Endothelial cell of umbilical vein (primary cell): ENCODE data around the gene LHPP. TPM values are rescaled to one million over a fixed set of nuclear protein-coding genes. Genes with fewer than 3 reads are reported as not detected.

Experiments used
- BruUV-seq: library from RNA; stranded (reverse); fragments of 400-500 nt; replicated peaks from 2 replicates; lab custom pipeline; 2021; lab: Mats Ljungman, UMichigan
- CTCF ChIA-PET: fragments of 300-600, 350-600 bp; sonication (Branson Sonifier 250); formaldehyde crosslinking; loops from one replicate; lab custom pipeline; 2021; ENCODE audit warnings: antibody characterized with exemption, inconsistent platforms; lab: Charles Lee
- POLR2A ChIA-PET: fragments of 300-600, 350-600 bp; sonication (Branson Sonifier 250); formaldehyde crosslinking; loops from one replicate; lab custom pipeline; 2021; ENCODE audit warnings: antibody characterized with exemption, inconsistent platforms; lab: Charles Lee
- DNase-seq: peaks from one replicate; pipeline ENCODE4 v3.0.0-alpha.2; 2011; ENCODE audit warnings: low read depth, low spot score
- FAIRE-seq: peaks from 2 replicates; lab custom pipeline; 2011; peaks lifted over from hg19 to GRCh38; lab: Jason Lieb, UNC
- H2AFZ ChIP-seq: 2 replicates; pipeline ENCODE4 v1.6.0; 2012; ENCODE audit warnings: low read depth, low read length, control low read depth, inconsistent platforms
- H3K27ac ChIP-seq: 2 replicates; pipeline ENCODE4 v1.5.1; 2011; ENCODE audit warnings: low read depth, mild to moderate bottlenecking, control low read depth, low read length, moderate library complexity; ENCODE audit not compliant: insufficient read depth
- H3K27me3 ChIP-seq, 2 experiments: 2 replicates each; pipeline versions ENCODE4 v1.6.0 to v1.6.1; 2011; ENCODE audit warnings: low read length in 2 of 2, mixed read lengths in 1 of 2; ENCODE audit not compliant: control insufficient read depth in 2 of 2, insufficient read depth in 2 of 2
- H3K36me3 ChIP-seq, 2 experiments: 2 replicates in 1 of 2; 3 replicates in 1 of 2; pipeline ENCODE4 v1.5.1; 2011; ENCODE audit warnings: low read length in 2 of 2, mild to moderate bottlenecking in 1 of 2, moderate library complexity in 1 of 2; ENCODE audit not compliant: control insufficient read depth in 2 of 2, insufficient read depth in 2 of 2; ENCODE audit errors: extremely low read depth in 1 of 2
- H3K4me1 ChIP-seq: 3 replicates; pipeline ENCODE4 v1.5.1; 2011; ENCODE audit warnings: mild to moderate bottlenecking, low read length; ENCODE audit not compliant: control insufficient read depth, insufficient read depth; ENCODE audit errors: extremely low read depth
- H3K4me2 ChIP-seq: 2 replicates; pipeline ENCODE4 v1.6.1; 2011; ENCODE audit warnings: low read length, control low read depth, mixed read lengths; ENCODE audit not compliant: insufficient read depth
- H3K4me3 ChIP-seq, 3 experiments: fragments of 200-600 bp in 1 of 3; sonication (generic), shearing (Covaris generic) in 1 of 3; replicated peaks in 1 of 3; 2 replicates each; pipeline ENCODE4 v1.5.1; 2011 to 2016; ENCODE audit warnings: control low read depth in 3 of 3, low read length in 3 of 3, mild to moderate bottlenecking in 2 of 3, inconsistent platforms in 1 of 3, low read depth in 1 of 3, moderate library complexity in 1 of 3; ENCODE audit not compliant: insufficient read depth in 1 of 3
- H3K79me2 ChIP-seq: 2 replicates; pipeline ENCODE4 v1.6.0; 2012; ENCODE audit warnings: low read length, inconsistent platforms; ENCODE audit not compliant: control insufficient read depth, insufficient read depth
- H3K9ac ChIP-seq: replicated peaks from 2 replicates; pipeline ENCODE3; 2011; ENCODE audit warnings: low read length, control low read depth; ENCODE audit not compliant: insufficient read depth; ENCODE audit errors: extremely low read depth
- H3K9me1 ChIP-seq: replicated peaks from 3 replicates; pipeline ENCODE4 v1.6.0; 2011; ENCODE audit warnings: mild to moderate bottlenecking, low read length; ENCODE audit not compliant: control insufficient read depth, insufficient read depth; ENCODE audit errors: extremely low read depth
- H3K9me3 ChIP-seq: replicated peaks from 2 replicates; pipeline ENCODE4 v1.5.1; 2012; ENCODE audit warnings: low read length, inconsistent platforms; ENCODE audit not compliant: control insufficient read depth, insufficient read depth
- H4K20me1 ChIP-seq: replicated peaks from 2 replicates; pipeline ENCODE3; 2011; ENCODE audit warnings: mild to moderate bottlenecking, low read length; ENCODE audit not compliant: control insufficient read depth, insufficient read depth; ENCODE audit errors: extremely low read depth
- EZH2 ChIP-seq: IDR thresholded peaks from 2 replicates; pipeline ENCODE4 v1.6.1; 2012; ENCODE audit warnings: borderline replicate concordance, low read depth, mild to moderate bottlenecking, moderate library complexity, low read length, inconsistent platforms; ENCODE audit not compliant: severe bottlenecking
- GATA2 ChIP-seq: IDR thresholded peaks from 2 replicates; pipeline ENCODE4 v1.7.0; 2011; ENCODE audit warnings: low read depth, mild to moderate bottlenecking, moderate library complexity, mixed read lengths, low read length; ENCODE audit not compliant: insufficient read length, insufficient read depth
- JUN ChIP-seq: IDR thresholded peaks from 2 replicates; pipeline ENCODE4 v1.6.1; 2011; ENCODE audit warnings: borderline replicate concordance, low read depth; ENCODE audit not compliant: insufficient read length, insufficient read depth
- MAX ChIP-seq: IDR thresholded peaks from 2 replicates; pipeline ENCODE4 v1.6.1; 2011; ENCODE audit not compliant: insufficient read depth, insufficient read length
- MYC ChIP-seq: IDR thresholded peaks from one replicate; pipeline ENCODE4 v1.6.1; 2011; ENCODE audit warnings: mild to moderate bottlenecking, low read depth, low read length
- POLR2A ChIP-seq: IDR thresholded peaks from 2 replicates; pipeline ENCODE4 v1.6.1; 2012; ENCODE audit warnings: low read depth, mild to moderate bottlenecking, control low read depth, low read length
- POLR2AphosphoS5 ChIP-seq: IDR thresholded peaks from 2 replicates; pipeline ENCODE4 v1.6.1; 2012; ENCODE audit warnings: low read depth, mild to moderate bottlenecking, control low read depth, low read length, moderate library complexity; ENCODE audit not compliant: insufficient read depth
- dilution Hi-C: fragments of 300-500 bp; cut with MboI; formaldehyde crosslinking; loops from one replicate; pipeline ENCODE4 v1.15.0; 2019; ENCODE audit warnings: low sequenced_read_pairs; ENCODE audit not compliant: extremely low pct_ligation_motif_present
- intact Hi-C: fragments of 100-400 bp; cut with micrococcal nuclease; formaldehyde crosslinking; loops from one replicate; pipeline ENCODE4 v1.10.0; 2022
- polyA plus RNA-seq, 4 experiments: library from polyadenylated mRNA; depleted of rRNA in 3 of 4; stranded (reverse) in 3 of 4; unstranded in 1 of 4; fragments of >200 nt; gene quantifications; 2 replicates each; pipeline versions ENCODE4 v1.2.1 to v1.2.3, GENCODE V29; 2011 to 2012; ENCODE audit warnings: missing spikeins in 1 of 4
- total RNA-seq: library from RNA; stranded (reverse); gene quantifications from 2 replicates; pipeline ENCODE4 v1.2.3, GENCODE V29; 2021

The LHPP gene
- total and polyA plus RNA-seq, 2 donors (not counting 3 experiments of a cell fraction or from before 2014, with no cell fraction given), result 5.8 to 11.2 TPM

DNA sequence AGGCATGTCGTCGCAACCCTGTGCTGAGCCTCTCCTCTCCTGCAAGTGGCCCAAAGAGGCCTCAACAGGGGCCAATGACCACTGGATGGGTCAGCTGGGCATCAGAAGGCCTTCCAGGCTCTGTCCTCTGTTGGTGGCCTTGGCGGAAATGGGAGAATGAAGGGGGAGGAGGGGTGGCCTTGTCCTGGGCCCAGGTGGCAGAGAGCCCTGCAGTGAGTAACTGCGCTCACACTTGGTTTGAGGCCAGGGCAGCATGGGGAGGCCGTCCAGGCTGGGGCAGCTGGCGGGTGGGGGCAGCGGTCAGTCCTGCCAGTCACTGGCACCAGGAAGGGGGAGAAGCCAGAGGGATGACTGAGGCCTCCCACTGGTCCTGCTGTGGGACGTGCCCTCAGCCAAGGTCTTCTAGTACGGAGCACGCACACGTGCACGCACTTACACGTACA lies 59.8 kb downstream of the LHPP start:
- dilution Hi-C loops, result no loop called here
- H3K4me1 ChIP-seq, result no peaks in the 10 kb centered on the region
- intact Hi-C loops, result no loop called here

GRCh38 chr10:124522131-124522932 lies 60.7 kb downstream of the LHPP start:
- H3K4me1 ChIP-seq, result no peaks in the 10 kb centered on the region
- intact Hi-C loops, result no loop called here
- no peak for FAIRE-seq
- H3K9me1 ChIP-seq, result no peaks in the 10 kb centered on the region
- H3K27me3 ChIP-seq, result no peaks in the 10 kb centered on the region
- DNase-seq, result no peak
- no peaks in the 10 kb centered on the region for H4K20me1 ChIP-seq
- no TSS peak for BruUV-seq
- ChIA-PET CTCF (no interaction called here), POLR2A (no interaction called here)
- no peak overlapping the region for H3K27ac ChIP-seq
- H3K9me3 ChIP-seq, result no peaks in the 10 kb centered on the region
- H3K4me3 ChIP-seq, result no peak overlapping the region
- H3K79me2 ChIP-seq, result no peaks in the 10 kb centered on the region
- H2AFZ ChIP-seq, result no peak overlapping the region
- H3K9ac ChIP-seq, result no peak overlapping the region
- dilution Hi-C loops, result no loop called here
- H3K4me2 ChIP-seq, result no peak overlapping the region
- no peak for TF ChIP-seq MYC
- no peak for TF ChIP-seq EZH2
- no peak for TF ChIP-seq JUN
- no peak for TF ChIP-seq POLR2A
- no peak for TF ChIP-seq MAX
- no peak for TF ChIP-seq POLR2AphosphoS5
- no peaks in the 10 kb centered on the region for H3K36me3 ChIP-seq

More for the DNA sequence above, 59.8 kb downstream of the LHPP start:
- Histone ChIP-seq H3K36me3 (no peaks in the 10 kb centered on the region), H3K79me2 (no peaks in the 10 kb centered on the region), H3K27ac (no peak overlapping the region), H3K9me1 (no peaks in the 10 kb centered on the region), H3K4me2 (no peak overlapping the region), H3K9me3 (no peaks in the 10 kb centered on the region), H2AFZ (no peak overlapping the region), H3K27me3 (no peaks in the 10 kb centered on the region), H3K9ac (no peak overlapping the region), H3K4me3 (no peak overlapping the region), H4K20me1 (no peaks in the 10 kb centered on the region)
- no TSS peak for BruUV-seq
- POLR2A ChIA-PET, result no interaction called here
- no peak for DNase-seq
- CTCF ChIA-PET, result no interaction called here
- FAIRE-seq, result no peak
- no peak for TF ChIP-seq MAX
- TF ChIP-seq EZH2, result no peak
- TF ChIP-seq JUN, result no peak
- no peak for TF ChIP-seq POLR2AphosphoS5
- TF ChIP-seq GATA2, result no peak
